HCT116 (cell line): ENCODE measurements around the gene ZNF492. TPM values are rescaled to one million over a fixed set of nuclear protein-coding genes. Genes with fewer than 3 reads are reported as not detected.

ENCODE experiments used
- ATAC-seq: fragments of 200-7000 bp; cut with Tn5 transposase; 2 replicates; pipeline ENCODE4 v1.9.1; 2020; ENCODE audit warnings: mild to moderate bottlenecking, moderate library complexity
- BruUV-seq: library from RNA; stranded (reverse); fragments of 400-500 nt; replicated peaks from 2 replicates; lab custom pipeline; 2021; lab: Mats Ljungman, UMichigan
- CTCF ChIA-PET: fragments of 300-600 bp; sonication (Branson Sonifier 250); formaldehyde crosslinking; loops from one replicate; lab custom pipeline; 2021; ENCODE audit warnings: antibody characterized with exemption; lab: Charles Lee
- POLR2A ChIA-PET: fragments of 300-600, 350-600 bp; sonication (Branson Sonifier 250); formaldehyde crosslinking; loops from one replicate; lab custom pipeline; 2021; ENCODE audit warnings: antibody characterized with exemption; lab: Charles Lee
- RAD21 ChIA-PET, 2 experiments: fragments of 300-600 bp; sonication (Branson Sonifier 250); formaldehyde crosslinking; loops; one replicate each; lab custom pipeline; 2023; ENCODE audit warnings: low total read pairs in 2 of 2; ENCODE audit not compliant: uncharacterized antibody in 2 of 2, unreplicated experiment in 2 of 2, low non-redundant PET in 1 of 2; lab: Charles Lee
- DNase-seq: peaks from one replicate; pipeline ENCODE4 v3.0.0-alpha.2; 2010; ENCODE audit warnings: low read depth, low spot score
- H2AFZ ChIP-seq: fragments of 200-600 bp; shearing (Covaris generic), sonication (generic); 2 replicates; pipeline ENCODE4 v1.6.1; 2017; ENCODE audit warnings: low read depth, mixed run types, mixed read lengths, antibody characterized with exemption, low read length; ENCODE audit not compliant: poor library complexity, severe bottlenecking
- H3K27ac ChIP-seq: 2 replicates; pipeline ENCODE4 v1.5.1; 2012; ENCODE audit warnings: low read depth, low read length
- H3K27me3 ChIP-seq: fragments of 200-600 bp; sonication (generic); 2 replicates; pipeline ENCODE4 v1.6.1; 2016; ENCODE audit warnings: mixed run types, low read length, mixed read lengths; ENCODE audit not compliant: insufficient read depth
- H3K36me3 ChIP-seq, 2 experiments: fragments of 200-500 bp in 1 of 2; fragments of 200-600 bp in 1 of 2; sonication (Bioruptor generic) in 1 of 2; sonication (generic) in 1 of 2; 2 replicates each; pipeline versions ENCODE4 v1.5.1 to v1.6.1; 2014 to 2016; ENCODE audit warnings: low read length in 2 of 2, inconsistent platforms in 1 of 2, mixed read lengths in 1 of 2, mixed run types in 1 of 2; ENCODE audit not compliant: insufficient read depth in 2 of 2, control insufficient read depth in 1 of 2
- H3K4me1 ChIP-seq, 2 experiments: fragments of 200-600 bp in 1 of 2; sonication (generic) in 1 of 2; 2 replicates each; pipeline versions ENCODE4 v1.5.1 to v1.6.1; 2012 to 2017; ENCODE audit warnings: low read length in 2 of 2, inconsistent platforms in 1 of 2, mild to moderate bottlenecking in 1 of 2, mixed read lengths in 1 of 2, mixed run types in 1 of 2, moderate library complexity in 1 of 2; ENCODE audit not compliant: insufficient read depth in 2 of 2, control insufficient read depth in 1 of 2
- H3K4me2 ChIP-seq: fragments of 200-600 bp; sonication (generic); 2 replicates; pipeline ENCODE4 v1.6.1; 2017; ENCODE audit warnings: mixed run types, low read length, mixed read lengths
- H3K4me3 ChIP-seq, 2 experiments: fragments of 200-600 bp in 1 of 2; sonication (generic) in 1 of 2; replicated peaks in 1 of 2; 2 replicates each; pipeline ENCODE4 v1.5.1; 2011 to 2016; ENCODE audit warnings: low read length in 2 of 2, control low read depth in 1 of 2, low read depth in 1 of 2, mild to moderate bottlenecking in 1 of 2, mixed read lengths in 1 of 2, mixed run types in 1 of 2
- H3K79me2 ChIP-seq: fragments of 200-600 bp; sonication (generic); 2 replicates; pipeline ENCODE4 v1.6.1; 2017; ENCODE audit warnings: mild to moderate bottlenecking, mixed run types, low read length, moderate library complexity, mixed read lengths; ENCODE audit not compliant: insufficient read depth
- H3K9ac ChIP-seq: fragments of 200-600 bp; sonication (generic); 2 replicates; pipeline ENCODE4 v1.6.1; 2016; ENCODE audit warnings: low read length, mixed read lengths
- H3K9me2 ChIP-seq: fragments of 200-600 bp; sonication (generic), shearing (Covaris generic); 2 replicates; pipeline ENCODE4 v1.6.1; 2017; ENCODE audit warnings: mixed run types, mild to moderate bottlenecking, moderate library complexity; ENCODE audit not compliant: insufficient read depth
- H3K9me3 ChIP-seq, 2 experiments: fragments of 200-500 bp in 1 of 2; fragments of 200-600 bp in 1 of 2; sonication (Bioruptor generic) in 1 of 2; sonication (generic) in 1 of 2; 2 replicates each; pipeline ENCODE4 v1.6.1; 2014 to 2017; ENCODE audit warnings: low read length in 2 of 2, mixed read lengths in 2 of 2, inconsistent platforms in 1 of 2, low read depth in 1 of 2, mild to moderate bottlenecking in 1 of 2, mixed run types in 1 of 2, moderate library complexity in 1 of 2; ENCODE audit not compliant: control insufficient read depth in 1 of 2, insufficient read depth in 1 of 2
- H4K20me1 ChIP-seq: fragments of 200-600 bp; sonication (generic), shearing (Covaris generic); 2 replicates; pipeline ENCODE4 v1.6.1; 2017; ENCODE audit warnings: mixed run types, mild to moderate bottlenecking, moderate library complexity; ENCODE audit not compliant: insufficient read depth
- CBX3 ChIP-seq: IDR thresholded peaks from 2 replicates; pipeline ENCODE4 v1.6.1; 2012; ENCODE audit warnings: low read depth
- CEBPB ChIP-seq: IDR thresholded peaks from 2 replicates; pipeline ENCODE4 v1.6.1; 2012; ENCODE audit warnings: low read depth
- EGR1 ChIP-seq: IDR thresholded peaks from 2 replicates; pipeline ENCODE4 v1.6.1; 2012; ENCODE audit warnings: low read depth
- EZH2phosphoT487 ChIP-seq: fragments of 200-600 bp; IDR thresholded peaks from 2 replicates; pipeline ENCODE4 v1.6.1; 2018; ENCODE audit warnings: antibody characterized with exemption, borderline replicate concordance
- FOSL1 ChIP-seq: IDR thresholded peaks from 2 replicates; pipeline ENCODE4 v1.6.1; 2012; ENCODE audit warnings: low read depth
- POLR2A ChIP-seq: IDR thresholded peaks from 2 replicates; pipeline ENCODE4 v1.7.0; 2011; ENCODE audit warnings: borderline replicate concordance; ENCODE audit not compliant: insufficient read depth, insufficient read length; ENCODE audit errors: extremely low read depth
- POLR2AphosphoS5 ChIP-seq: IDR thresholded peaks from 2 replicates; pipeline ENCODE4 v1.6.1; 2011; ENCODE audit warnings: mild to moderate bottlenecking, low read depth, low read length, moderate library complexity
- RAD21 ChIP-seq: IDR thresholded peaks from 2 replicates; pipeline ENCODE4 v1.6.1; 2012; ENCODE audit warnings: low read depth, mild to moderate bottlenecking
- SIN3A ChIP-seq: IDR thresholded peaks from 2 replicates; pipeline ENCODE4 v1.6.1; 2012; ENCODE audit warnings: low read depth
- TCF7L2 ChIP-seq: IDR thresholded peaks from 2 replicates; pipeline ENCODE4 v1.7.0; 2011; ENCODE audit warnings: borderline replicate concordance, inconsistent platforms; ENCODE audit not compliant: insufficient read depth, insufficient read length; ENCODE audit errors: extremely low read depth
- YY1 ChIP-seq: IDR thresholded peaks from 2 replicates; pipeline ENCODE4 v1.6.1; 2011; ENCODE audit warnings: low read length, low read depth, moderate library complexity, mild to moderate bottlenecking; ENCODE audit not compliant: insufficient replicate concordance; ENCODE audit errors: extremely low read depth
- intact Hi-C: fragments of 100-400 bp; cut with micrococcal nuclease; formaldehyde crosslinking; loops from 2 replicates; pipeline ENCODE4 v1.10.0; 2022
- total RNA-seq: library from RNA; stranded (reverse); gene quantifications from one replicate; pipeline ENCODE4 v1.2.1, GENCODE V29; 2021; ENCODE audit not compliant: unreplicated experiment
- TF ChIP-seq, protein P1 (sequence below): IDR thresholded peaks from 2 replicates; pipeline ENCODE4 v1.6.1; 2012
- TF ChIP-seq, protein P2 (sequence below), 3 experiments: fragments of 200-600 bp in 1 of 3; sonication (generic) in 1 of 3; IDR thresholded peaks in 2 of 3; conservative IDR thresholded peaks in 1 of 3; 2 replicates each; pipeline ENCODE4 v1.5.1; 2012 to 2017; ENCODE audit warnings: low read depth in 2 of 3, low read length in 2 of 3, antibody characterized with exemption in 1 of 3, borderline replicate concordance in 1 of 3, control low read depth in 1 of 3, mild to moderate bottlenecking in 1 of 3, mixed read lengths in 1 of 3, mixed run types in 1 of 3, moderate library complexity in 1 of 3; ENCODE audit not compliant: insufficient read depth in 1 of 3

Gene ZNF492
- total RNA-seq, 1 experiment from 2014 or later, result not detected

DNA sequence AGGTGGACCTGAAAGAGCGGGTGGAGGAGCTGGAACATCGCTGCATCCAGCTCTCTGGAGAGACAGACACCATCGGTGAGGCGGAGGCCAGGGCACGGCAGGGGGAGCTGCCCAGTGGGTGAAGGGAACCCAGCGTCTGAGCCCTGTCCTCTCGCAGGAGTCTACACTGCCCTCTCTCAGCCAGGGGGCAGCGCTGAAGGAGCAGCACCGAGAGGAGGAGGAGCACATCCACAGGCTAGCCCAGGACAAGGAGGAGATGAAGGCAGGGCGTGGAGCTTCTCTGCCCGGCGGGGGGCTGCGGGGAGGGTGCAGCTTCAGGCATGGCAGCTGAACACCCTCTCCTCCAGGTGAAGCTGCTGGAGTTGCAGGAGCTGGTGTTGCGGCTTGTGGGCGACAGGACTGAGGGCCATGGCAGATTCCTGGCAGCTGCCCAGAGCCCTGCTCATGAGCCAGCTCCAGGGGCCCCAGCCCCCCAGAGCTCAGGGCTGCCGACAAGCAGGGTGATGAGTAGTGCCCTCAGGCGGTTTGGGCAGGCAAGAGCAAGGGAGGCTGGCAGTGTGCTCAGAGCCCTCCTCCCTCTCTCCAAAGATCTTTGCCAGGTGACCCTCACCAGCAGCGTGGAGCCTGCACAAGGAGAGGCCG is 31.4 kb upstream of the ZNF492 start:
- ATAC-seq, result no peak
- Histone ChIP-seq H2AFZ (no peak overlapping the region), H3K9me3 (peaks cover 0 to 14% of the 10 kb centered on the region in 2 experiments; a peak in 2 of 4 replicates), H3K9me2 (no peaks in the 10 kb centered on the region), H3K27ac (no peak overlapping the region), H4K20me1 (no peaks in the 10 kb centered on the region), H3K79me2 (no peaks in the 10 kb centered on the region), H3K36me3 (no peaks in the 10 kb centered on the region), H3K4me3 (no peak overlapping the region), H3K4me1 (no peaks in the 10 kb centered on the region), H3K27me3 (no peaks in the 10 kb centered on the region), H3K4me2 (no peak overlapping the region), H3K9ac (no peak overlapping the region)
- CTCF ChIA-PET, result no interaction called here
- POLR2A ChIA-PET, result no interaction called here
- no peak for DNase-seq
- intact Hi-C loops, result no loop called here
- BruUV-seq, result no TSS peak
- RAD21 ChIA-PET, result no interaction called here
- TF ChIP-seq FOSL1 (no peak), POLR2A (no peak), TCF7L2 (no peak), POLR2AphosphoS5 (no peak)
- TF ChIP-seq, protein P1, sequence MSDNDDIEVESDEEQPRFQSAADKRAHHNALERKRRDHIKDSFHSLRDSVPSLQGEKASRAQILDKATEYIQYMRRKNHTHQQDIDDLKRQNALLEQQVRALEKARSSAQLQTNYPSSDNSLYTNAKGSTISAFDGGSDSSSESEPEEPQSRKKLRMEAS, result no peak

- H3K9me3 ChIP-seq, result peaks cover 2 to 12% of the 10 kb centered on the region in 2 experiments; a peak in 2 of 4 replicates
- H3K27me3 ChIP-seq, result no peaks in the 10 kb centered on the region
- no peak overlapping the region for H3K9ac ChIP-seq
- no peaks in the 10 kb centered on the region for H3K4me1 ChIP-seq
- no peaks in the 10 kb centered on the region for H3K36me3 ChIP-seq
- H3K27ac ChIP-seq, result no peak overlapping the region
- intact Hi-C loops, result no loop called here
- RAD21 ChIA-PET, result no interaction called here
- no peak for ATAC-seq
- no peak for DNase-seq
- no peaks in the 10 kb centered on the region for H3K9me2 ChIP-seq
- H4K20me1 ChIP-seq, result no peaks in the 10 kb centered on the region
- POLR2A ChIA-PET, result no interaction called here
- CTCF ChIA-PET, result no interaction called here
- no TSS peak for BruUV-seq
- H2AFZ ChIP-seq, result no peak overlapping the region
- H3K4me3 ChIP-seq, result no peak overlapping the region
- H3K4me2 ChIP-seq, result no peak overlapping the region
- no peaks in the 10 kb centered on the region for H3K79me2 ChIP-seq
- TF ChIP-seq SIN3A, result no peak
- TF ChIP-seq EGR1, result no peak
- TF ChIP-seq EZH2phosphoT487, result no peak
- TF ChIP-seq, protein P2, sequence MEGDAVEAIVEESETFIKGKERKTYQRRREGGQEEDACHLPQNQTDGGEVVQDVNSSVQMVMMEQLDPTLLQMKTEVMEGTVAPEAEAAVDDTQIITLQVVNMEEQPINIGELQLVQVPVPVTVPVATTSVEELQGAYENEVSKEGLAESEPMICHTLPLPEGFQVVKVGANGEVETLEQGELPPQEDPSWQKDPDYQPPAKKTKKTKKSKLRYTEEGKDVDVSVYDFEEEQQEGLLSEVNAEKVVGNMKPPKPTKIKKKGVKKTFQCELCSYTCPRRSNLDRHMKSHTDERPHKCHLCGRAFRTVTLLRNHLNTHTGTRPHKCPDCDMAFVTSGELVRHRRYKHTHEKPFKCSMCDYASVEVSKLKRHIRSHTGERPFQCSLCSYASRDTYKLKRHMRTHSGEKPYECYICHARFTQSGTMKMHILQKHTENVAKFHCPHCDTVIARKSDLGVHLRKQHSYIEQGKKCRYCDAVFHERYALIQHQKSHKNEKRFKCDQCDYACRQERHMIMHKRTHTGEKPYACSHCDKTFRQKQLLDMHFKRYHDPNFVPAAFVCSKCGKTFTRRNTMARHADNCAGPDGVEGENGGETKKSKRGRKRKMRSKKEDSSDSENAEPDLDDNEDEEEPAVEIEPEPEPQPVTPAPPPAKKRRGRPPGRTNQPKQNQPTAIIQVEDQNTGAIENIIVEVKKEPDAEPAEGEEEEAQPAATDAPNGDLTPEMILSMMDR (IDR thresholded peaks at IDR 0.05 in 2 of 3, conservative IDR thresholded peaks at IDR 0.05 in 1 of 3; ENCODE audit: borderline replicate concordance in 1 of 3, insufficient read depth in 1 of 3, low read depth in 2 of 3, low read length in 2 of 3), result no peak
- no peak for TF ChIP-seq POLR2A
- no peak for TF ChIP-seq POLR2AphosphoS5
- TF ChIP-seq YY1, result no peak
- TF ChIP-seq CBX3, result no peak
- no peak for TF ChIP-seq RAD21
- TF ChIP-seq CEBPB, result no peak
Measured at GRCh38 chr19:22603518-22604440, 30.3 kb upstream of the ZNF492 start.
